H9 (cell line): ENCODE measurements around the gene DMD. TPM values are rescaled to one million over a fixed set of nuclear protein-coding genes. Genes with fewer than 3 reads are reported as not detected.

Experiments
- DNase-seq: peaks from one replicate; pipeline ENCODE4 v3.0.0-alpha.2; 2017
- H2AFZ ChIP-seq: one replicate; pipeline ENCODE4 v1.6.1; 2013; ENCODE audit warnings: mild to moderate bottlenecking, low read length, control low read depth, moderate library complexity
- H2AK5ac ChIP-seq: 2 replicates; pipeline ENCODE4 v1.6.1; 2013; ENCODE audit warnings: low read length, control low read depth, mixed read lengths; ENCODE audit not compliant: insufficient read length
- H2BK120ac ChIP-seq: one replicate; pipeline ENCODE4 v1.6.1; 2013; ENCODE audit warnings: low read depth, mild to moderate bottlenecking, low read length, control low read depth, inconsistent platforms; ENCODE audit not compliant: poor library complexity, severe bottlenecking
- H2BK12ac ChIP-seq: 2 replicates; pipeline ENCODE4 v1.6.1; 2013; ENCODE audit warnings: low read length, control low read depth, mixed read lengths, low read depth; ENCODE audit not compliant: insufficient read length
- H2BK15ac ChIP-seq: 2 replicates; pipeline ENCODE4 v1.6.1; 2013; ENCODE audit warnings: low read depth, low read length, control low read depth
- H2BK20ac ChIP-seq: one replicate; pipeline ENCODE4 v1.6.1; 2013; ENCODE audit warnings: low read depth, mild to moderate bottlenecking, low read length, control low read depth, inconsistent platforms; ENCODE audit not compliant: poor library complexity, severe bottlenecking
- H2BK5ac ChIP-seq: 2 replicates; pipeline ENCODE4 v1.6.1; 2013; ENCODE audit warnings: low read length, control low read depth, mixed read lengths; ENCODE audit not compliant: insufficient read length
- H3K14ac ChIP-seq: 2 replicates; pipeline ENCODE4 v1.6.1; 2013; ENCODE audit warnings: low read length, control low read depth; ENCODE audit not compliant: insufficient read depth
- H3K18ac ChIP-seq: 2 replicates; pipeline ENCODE4 v1.6.1; 2013; ENCODE audit warnings: low read depth, mild to moderate bottlenecking, mixed read lengths, low read length, control low read depth; ENCODE audit not compliant: insufficient read length
- H3K23ac ChIP-seq: 2 replicates; pipeline ENCODE4 v1.6.1; 2013; ENCODE audit warnings: low read length, control low read depth, mixed read lengths, low read depth; ENCODE audit not compliant: insufficient read length
- H3K23me2 ChIP-seq: 2 replicates; pipeline ENCODE4 v1.6.1; 2013; ENCODE audit warnings: low read depth, mild to moderate bottlenecking, mixed read lengths, low read length, control low read depth; ENCODE audit not compliant: insufficient read length, poor library complexity, severe bottlenecking
- H3K27ac ChIP-seq: 2 replicates; pipeline ENCODE4 v1.5.1; 2013; ENCODE audit warnings: low read length, control low read depth, mixed read lengths, low read depth; ENCODE audit not compliant: insufficient read length
- H3K27me3 ChIP-seq: 2 replicates; pipeline ENCODE4 v1.6.1; 2013; ENCODE audit warnings: low read length, control low read depth, inconsistent platforms; ENCODE audit not compliant: insufficient read depth
- H3K4ac ChIP-seq: 2 replicates; pipeline ENCODE4 v1.6.1; 2013; ENCODE audit warnings: low read depth, mild to moderate bottlenecking, control low read depth, inconsistent platforms, low read length, moderate library complexity
- H3K4me1 ChIP-seq: 2 replicates; pipeline ENCODE4 v1.6.1; 2013; ENCODE audit warnings: low read length, control low read depth, inconsistent platforms; ENCODE audit not compliant: insufficient read depth
- H3K4me2 ChIP-seq: 2 replicates; pipeline ENCODE4 v1.6.1; 2013; ENCODE audit warnings: low read length, control low read depth, mixed read lengths; ENCODE audit not compliant: insufficient read length, insufficient read depth
- H3K56ac ChIP-seq: 2 replicates; pipeline ENCODE4 v1.6.1; 2013; ENCODE audit warnings: low read depth, mild to moderate bottlenecking, mixed read lengths, low read length, control low read depth; ENCODE audit not compliant: insufficient read length
- H3K79me1 ChIP-seq: 2 replicates; pipeline ENCODE4 v1.6.1; 2013; ENCODE audit warnings: low read depth, mild to moderate bottlenecking, moderate library complexity, low read length, control low read depth, inconsistent platforms; ENCODE audit not compliant: insufficient read depth, poor library complexity, severe bottlenecking
- H3K79me2 ChIP-seq: 2 replicates; pipeline ENCODE4 v1.6.1; 2013; ENCODE audit warnings: low read length, control low read depth, inconsistent platforms; ENCODE audit not compliant: insufficient read depth
- H3K9ac ChIP-seq: 2 replicates; pipeline ENCODE4 v1.6.1; 2013; ENCODE audit warnings: low read length, control low read depth, mixed read lengths; ENCODE audit not compliant: insufficient read length; ENCODE audit errors: extremely low read depth
- H3K9me3 ChIP-seq: one replicate; pipeline ENCODE4 v1.6.1; 2013; ENCODE audit warnings: low read depth, low read length, inconsistent platforms; ENCODE audit not compliant: control insufficient read depth
- H3T11ph ChIP-seq: one replicate; pipeline ENCODE4 v1.6.1; 2013; ENCODE audit warnings: mild to moderate bottlenecking, low read length, control low read depth, inconsistent platforms
- H4K20me1 ChIP-seq: one replicate; pipeline ENCODE4 v1.6.1; 2013; ENCODE audit not compliant: control insufficient read depth, insufficient read length, insufficient read depth
- H4K5ac ChIP-seq: 2 replicates; pipeline ENCODE4 v1.6.1; 2013; ENCODE audit warnings: low read depth, mild to moderate bottlenecking, mixed read lengths, low read length, control low read depth; ENCODE audit not compliant: insufficient read length
- H4K8ac ChIP-seq: replicated peaks from 2 replicates; pipeline ENCODE4 v1.6.1; 2013; ENCODE audit warnings: low read length, control low read depth, mixed read lengths, low read depth; ENCODE audit not compliant: insufficient read length
- H4K91ac ChIP-seq: 2 replicates; pipeline ENCODE4 v1.6.1; 2013; ENCODE audit warnings: low read depth, mild to moderate bottlenecking, moderate library complexity, mixed read lengths, low read length, control low read depth; ENCODE audit not compliant: insufficient read length
- H3K27ac Mint-ChIP-seq, 3 experiments: 2 replicates in 2 of 3; 3 replicates in 1 of 3; pipeline ENCODE4 v1.8.0; 2020 to 2021; ENCODE audit warnings: mixed read lengths in 3 of 3, mild to moderate bottlenecking in 1 of 3, moderate library complexity in 1 of 3
- H3K27me3 Mint-ChIP-seq: 2 replicates; pipeline ENCODE4 v1.8.0; 2021; ENCODE audit warnings: low read depth, mild to moderate bottlenecking, moderate library complexity, mixed read lengths
- H3K36me3 Mint-ChIP-seq, 3 experiments: 2 replicates in 2 of 3; 3 replicates in 1 of 3; pipeline ENCODE4 v1.8.0; 2020 to 2021; ENCODE audit warnings: low read depth in 3 of 3, mixed read lengths in 3 of 3; ENCODE audit not compliant: insufficient read depth in 1 of 3
- H3K4me1 Mint-ChIP-seq, 2 experiments: 2 replicates each; pipeline ENCODE4 v1.8.0; 2020; ENCODE audit warnings: mixed read lengths in 2 of 2
- H3K4me3 Mint-ChIP-seq, 2 experiments: 2 replicates in 1 of 2; 3 replicates in 1 of 2; pipeline ENCODE4 v1.8.0; 2020 to 2021; ENCODE audit warnings: mild to moderate bottlenecking in 2 of 2, mixed read lengths in 2 of 2, moderate library complexity in 1 of 2
- H3K9me3 Mint-ChIP-seq, 2 experiments: 2 replicates in 1 of 2; 3 replicates in 1 of 2; pipeline ENCODE4 v1.8.0; 2020; ENCODE audit warnings: mild to moderate bottlenecking in 2 of 2, mixed read lengths in 2 of 2, moderate library complexity in 1 of 2
- CTCF ChIP-seq: fragments of 200-600 bp; sonication (generic); conservative IDR thresholded peaks from 3 replicates; pipeline ENCODE4 v1.8.0; 2021; ENCODE audit warnings: antibody characterized with exemption, mild to moderate bottlenecking
- WGBS: extraction: QIAGEN DNeasy Blood & Tissue Kit; methylation state at CpG from one replicate; pipeline ENCODE4 v1.1.7; 2013; ENCODE audit warnings: missing lambda C conversion rate, low lambda C conversion rate, mixed read lengths; ENCODE audit not compliant: insufficient read length; ENCODE audit errors: extremely low coverage; 5-methylcytosine and 5-hydroxymethylcytosine counted together
- total RNA-seq: library from RNA; stranded (reverse); gene quantifications from 2 replicates; pipeline ENCODE4 v1.2.1, GENCODE V29; 2021

DMD gene
- total RNA-seq, 1 experiment from 2014 or later: 3.8 TPM

GRCh38 chrX:31445542-31445941, 1765.8 kb downstream of the DMD start:
- H4K8ac ChIP-seq: no peak overlapping the region

More at GRCh38 chrX:31445542-31445941, 1765.8 kb downstream of the DMD start:
- Histone ChIP-seq H3K27me3 (no peaks in the 10 kb centered on the region), H3K9me3 (no peaks in the 10 kb centered on the region), H3K18ac (no peak overlapping the region), H3K79me2 (no peaks in the 10 kb centered on the region), H3K56ac (no peak overlapping the region), H3K9ac (no peak overlapping the region), H2BK20ac (no peak overlapping the region), H4K5ac (no peak overlapping the region), H3T11ph (no peak overlapping the region), H2AK5ac (no peak overlapping the region), H4K20me1 (no peaks in the 10 kb centered on the region), H3K23ac (no peak overlapping the region), H2AFZ (no peak overlapping the region), H4K91ac (no peak overlapping the region), H2BK15ac (no peak overlapping the region), H3K79me1 (no peaks in the 10 kb centered on the region), H3K4me2 (no peak overlapping the region), H3K23me2 (no peaks in the 10 kb centered on the region), H3K14ac (no peak overlapping the region), H3K4me1 (no peaks in the 10 kb centered on the region), H3K27ac (no peak overlapping the region), H2BK5ac (no peak overlapping the region), H2BK120ac (no peak overlapping the region), H3K4ac (no peak overlapping the region), H2BK12ac (no peak overlapping the region)
- no peak for TF ChIP-seq CTCF
- H3K4me1 Mint-ChIP-seq: peaks cover 3 to 4% of the 10 kb centered on the region in 2 experiments; a peak in 2 of 4 replicates
- no peak overlapping the region for H3K27ac Mint-ChIP-seq
- H3K36me3 Mint-ChIP-seq: peaks cover 0 to 2% (median 0%) of the 10 kb centered on the region in 3 experiments; a peak in 1 of 7 replicates
- no peaks in the 10 kb centered on the region for H3K27me3 Mint-ChIP-seq
- no peak overlapping the region for H3K4me3 Mint-ChIP-seq
- no peak for DNase-seq
- no CpG with 5 or more reads among the region's 4 CpGs for WGBS
- peaks cover 46 to 51% of the 10 kb centered on the region in 2 experiments for H3K9me3 Mint-ChIP-seq
